Rectal smooth muscle tissue (tissue), 1 donor: ENCODE results near the gene NDUFAF5.
A peak's percentile ranks its signal among the peaks of the same experiment; 100 is the strongest.

ENCODE experiments used
- H3K27ac ChIP-seq: one replicate; pipeline ENCODE4 v1.7.0; 2013; ENCODE audit warnings: low read depth, low read length, inconsistent platforms
- H3K27me3 ChIP-seq: one replicate; pipeline ENCODE4 v1.7.0; 2013; ENCODE audit warnings: low read length; ENCODE audit not compliant: control insufficient read depth, insufficient read depth
- H3K36me3 ChIP-seq: one replicate; pipeline ENCODE4 v1.7.0; 2013; ENCODE audit warnings: low read length; ENCODE audit not compliant: control insufficient read depth, insufficient read depth
- H3K4me1 ChIP-seq: one replicate; pipeline ENCODE4 v1.7.0; 2013; ENCODE audit warnings: low read length; ENCODE audit not compliant: control insufficient read depth, insufficient read depth
- H3K4me3 ChIP-seq: one replicate; pipeline ENCODE4 v1.7.0; 2013; ENCODE audit warnings: low read length
- H3K9ac ChIP-seq: one replicate; pipeline ENCODE4 v1.7.0; 2013; ENCODE audit warnings: low read length

Gene NDUFAF5

GRCh38 chr20:13786143-13786828, 1.5 kb downstream of the NDUFAF5 start:
- Histone ChIP-seq H3K27me3 (no peaks in the 10 kb centered on the region), H3K36me3 (peaks cover 11% of the 10 kb centered on the region)

GRCh38 chr20:13788167-13788834, 3.5 kb downstream of the NDUFAF5 start:
- H3K4me3 ChIP-seq, result no peak overlapping the region
- peaks cover 19% of the 10 kb centered on the region for H3K36me3 ChIP-seq
- H3K27ac ChIP-seq, result no peak overlapping the region
- H3K9ac ChIP-seq, result no peak overlapping the region
- peaks cover 14% of the 10 kb centered on the region for H3K4me1 ChIP-seq
- no peaks in the 10 kb centered on the region for H3K27me3 ChIP-seq

More at GRCh38 chr20:13786143-13786828, 1.5 kb downstream of the NDUFAF5 start:
- H3K9ac ChIP-seq, result peak overlapping the region; percentile 28
- peak overlapping the region; percentile 60 for H3K4me3 ChIP-seq
- no peak overlapping the region for H3K27ac ChIP-seq
- H3K4me1 ChIP-seq, result peaks cover 14% of the 10 kb centered on the region

GRCh38 chr20:13790708-13791107, 5.9 kb downstream of the NDUFAF5 start:
- Histone ChIP-seq H3K27ac (no peak overlapping the region), H3K4me3 (no peak overlapping the region), H3K4me1 (peaks cover 11% of the 10 kb centered on the region), H3K9ac (no peak overlapping the region), H3K27me3 (no peaks in the 10 kb centered on the region), H3K36me3 (peaks cover 29% of the 10 kb centered on the region)

- H3K4me1 ChIP-seq, result peaks cover under 1% of the 10 kb centered on the region
- peak overlapping the region; percentile 25 for H3K27ac ChIP-seq
- H3K4me3 ChIP-seq, result no peak overlapping the region
- no peak overlapping the region for H3K9ac ChIP-seq
- H3K27me3 ChIP-seq, result no peaks in the 10 kb centered on the region
- H3K36me3 ChIP-seq, result peaks cover 32% of the 10 kb centered on the region
Measured at GRCh38 chr20:13791540-13792459, 7.0 kb downstream of the NDUFAF5 start.

- Histone ChIP-seq H3K27ac (no peak overlapping the region), H3K4me3 (no peak overlapping the region), H3K4me1 (no peaks in the 10 kb centered on the region), H3K9ac (no peak overlapping the region), H3K36me3 (peaks cover 36% of the 10 kb centered on the region), H3K27me3 (no peaks in the 10 kb centered on the region)
Measured at GRCh38 chr20:13793001-13793400, 8.2 kb downstream of the NDUFAF5 start.

- no peak overlapping the region for H3K27ac ChIP-seq
- H3K27me3 ChIP-seq, result no peaks in the 10 kb centered on the region
- peaks cover 37% of the 10 kb centered on the region for H3K36me3 ChIP-seq
- H3K4me3 ChIP-seq, result no peak overlapping the region
- no peak overlapping the region for H3K9ac ChIP-seq
- no peaks in the 10 kb centered on the region for H3K4me1 ChIP-seq
Measured at GRCh38 chr20:13794667-13795066, 9.8 kb downstream of the NDUFAF5 start.

GRCh38 chr20:13799040-13799439, 14.2 kb downstream of the NDUFAF5 start:
- Histone ChIP-seq H3K4me3 (no peak overlapping the region), H3K4me1 (peaks cover 11% of the 10 kb centered on the region), H3K36me3 (peaks cover 33% of the 10 kb centered on the region), H3K9ac (no peak overlapping the region), H3K27ac (no peak overlapping the region), H3K27me3 (no peaks in the 10 kb centered on the region)

- Histone ChIP-seq H3K9ac (no peak overlapping the region), H3K4me3 (no peak overlapping the region), H3K36me3 (peaks cover 29% of the 10 kb centered on the region), H3K27me3 (no peaks in the 10 kb centered on the region), H3K4me1 (peaks cover 11% of the 10 kb centered on the region), H3K27ac (peak overlapping the region; percentile 20)
Measured at GRCh38 chr20:13799974-13800373, 15.1 kb downstream of the NDUFAF5 start.

GRCh38 chr20:13800728-13801134, 15.9 kb downstream of the NDUFAF5 start:
- Histone ChIP-seq H3K4me1 (peaks cover 11% of the 10 kb centered on the region), H3K36me3 (peaks cover 24% of the 10 kb centered on the region), H3K27me3 (no peaks in the 10 kb centered on the region), H3K4me3 (no peak overlapping the region), H3K9ac (no peak overlapping the region), H3K27ac (no peak overlapping the region)

- Histone ChIP-seq H3K27ac (no peak overlapping the region), H3K4me1 (no peaks in the 10 kb centered on the region), H3K9ac (no peak overlapping the region), H3K4me3 (no peak overlapping the region), H3K27me3 (no peaks in the 10 kb centered on the region), H3K36me3 (peaks cover 15% of the 10 kb centered on the region)
Measured at GRCh38 chr20:13809373-13809772, 24.5 kb downstream of the NDUFAF5 start.

- no peaks in the 10 kb centered on the region for H3K4me1 ChIP-seq
- no peaks in the 10 kb centered on the region for H3K27me3 ChIP-seq
- H3K9ac ChIP-seq, result no peak overlapping the region
- peaks cover 19% of the 10 kb centered on the region for H3K36me3 ChIP-seq
- no peak overlapping the region for H3K4me3 ChIP-seq
- H3K27ac ChIP-seq, result no peak overlapping the region
Measured at GRCh38 chr20:13809855-13810254, 25.0 kb downstream of the NDUFAF5 start.

GRCh38 chr20:13810446-13810845, 25.6 kb downstream of the NDUFAF5 start:
- Histone ChIP-seq H3K27ac (no peak overlapping the region), H3K36me3 (peaks cover 19% of the 10 kb centered on the region)

More at GRCh38 chr20:13810446-13810845, 25.6 kb downstream of the NDUFAF5 start:
- Histone ChIP-seq H3K4me3 (no peak overlapping the region), H3K27me3 (no peaks in the 10 kb centered on the region), H3K9ac (no peak overlapping the region), H3K4me1 (no peaks in the 10 kb centered on the region)
